HepG2 (cell line): Measurements from ENCODE around the gene ANGPTL2. TPM values are rescaled to one million over a fixed set of nuclear protein-coding genes. Genes with fewer than 3 reads are reported as not detected.

ENCODE experiments used
- ATAC-seq: fragments of 200-7000 bp; cut with Tn5 transposase; 3 replicates; pipeline ENCODE4 v1.9.1; 2020; ENCODE audit warnings: mild to moderate bottlenecking, moderate library complexity
- BruUV-seq: library from RNA; stranded (reverse); fragments of 400-500 nt; replicated peaks from 2 replicates; lab custom pipeline; 2021; lab: Mats Ljungman, UMichigan
- CTCF ChIA-PET: fragments of 300-600 bp; formaldehyde crosslinking; extraction: SDS; loops from one replicate; lab custom pipeline; 2021; ENCODE audit warnings: low total read pairs, inconsistent platforms, low intra/inter-chr PET ratio; lab: Yijun Ruan, JAX
- POLR2A ChIA-PET: fragments of 350-600 bp; sonication (Branson Sonifier 250); formaldehyde crosslinking; loops from one replicate; lab custom pipeline; 2020; ENCODE audit warnings: antibody characterized with exemption, inconsistent platforms; lab: Yijun Ruan, JAX
- DNase-seq: peaks from one replicate; pipeline ENCODE4 v3.0.0-alpha.2; 2015; ENCODE audit warnings: low spot score
- FAIRE-seq: peaks from 3 replicates; lab custom pipeline; 2011; peaks lifted over from hg19 to GRCh38; lab: Jason Lieb, UNC
- H2AFZ ChIP-seq: one replicate; pipeline ENCODE4 v1.6.1; 2011; ENCODE audit warnings: low read length, inconsistent platforms
- H3K27ac ChIP-seq: fragments of 300-600 bp; 3 replicates; pipeline ENCODE4 v1.8.0; 2011; ENCODE audit warnings: mixed run types, mild to moderate bottlenecking, mixed read lengths, low read length, inconsistent platforms; ENCODE audit not compliant: insufficient read depth; ENCODE audit errors: extremely low read length
- H3K27me3 ChIP-seq, 2 experiments: fragments of 200-600 bp in 1 of 2; 2 replicates in 1 of 2; 3 replicates in 1 of 2; pipeline versions ENCODE4 v1.6.0 to v1.8.0; 2011; ENCODE audit warnings: low read length in 2 of 2, mild to moderate bottlenecking in 2 of 2, moderate library complexity in 2 of 2, inconsistent platforms in 1 of 2; ENCODE audit not compliant: insufficient read depth in 2 of 2, control insufficient read depth in 1 of 2
- H3K36me3 ChIP-seq, 2 experiments: fragments of 200-600 bp in 1 of 2; replicated peaks in 1 of 2; 2 replicates in 1 of 2; 3 replicates in 1 of 2; pipeline versions ENCODE4 v1.5.1 to v1.8.0; 2011; ENCODE audit warnings: low read length in 2 of 2, inconsistent platforms in 1 of 2; ENCODE audit not compliant: insufficient read depth in 2 of 2, control insufficient read depth in 1 of 2
- H3K4me1 ChIP-seq: 2 replicates; pipeline ENCODE4 v1.5.1; 2012; ENCODE audit warnings: low read length, inconsistent platforms; ENCODE audit not compliant: insufficient read depth
- H3K4me2 ChIP-seq: 2 replicates; pipeline ENCODE4 v1.6.0; 2011; ENCODE audit warnings: low read depth, low read length, inconsistent platforms
- H3K4me3 ChIP-seq, 3 experiments: fragments of 200-600 bp in 1 of 3; sonication (generic), shearing (Covaris generic) in 1 of 3; replicated peaks in 1 of 3; 2 replicates each; pipeline ENCODE4 v1.5.1; 2011 to 2016; ENCODE audit warnings: low read length in 3 of 3, inconsistent platforms in 2 of 3, low read depth in 2 of 3, mild to moderate bottlenecking in 2 of 3, control low read depth in 1 of 3, mixed read lengths in 1 of 3; ENCODE audit not compliant: insufficient read depth in 1 of 3
- H3K79me2 ChIP-seq: one replicate; pipeline ENCODE4 v1.6.1; 2011; ENCODE audit warnings: low read length, inconsistent platforms; ENCODE audit not compliant: insufficient read depth
- H3K9ac ChIP-seq: 2 replicates; pipeline ENCODE4 v1.6.0; 2011; ENCODE audit warnings: mild to moderate bottlenecking, low read depth, low read length, inconsistent platforms; ENCODE audit not compliant: insufficient read depth
- H3K9me3 ChIP-seq: 2 replicates; pipeline ENCODE4 v1.5.1; 2012; ENCODE audit warnings: mild to moderate bottlenecking, low read length
- H4K20me1 ChIP-seq: 2 replicates; pipeline ENCODE4 v1.6.0; 2011; ENCODE audit warnings: inconsistent platforms, mild to moderate bottlenecking, low read length, moderate library complexity; ENCODE audit not compliant: insufficient read depth
- NFE2L2 ChIP-seq: fragments of 150-350 bp; IDR thresholded peaks from 2 replicates; pipeline ENCODE4 v1.6.1; 2014; ENCODE audit warnings: low read length
- ZNF333 ChIP-seq: sonication (generic); formaldehyde crosslinking; IDR thresholded peaks from 2 replicates; pipeline ENCODE4 v1.4.0; 2020; ENCODE audit warnings: mild to moderate bottlenecking, missing genetic modification reagents, borderline replicate concordance
- ZNF800 ChIP-seq: sonication (generic); formaldehyde crosslinking; IDR thresholded peaks from 2 replicates; pipeline ENCODE4 v1.4.0; 2020; ENCODE audit warnings: missing genetic modification reagents
- WGBS: methylation state at CpG from one replicate; pipeline ENCODE4 v1.1.6; 2017; ENCODE audit warnings: low lambda C conversion rate; 5-methylcytosine and 5-hydroxymethylcytosine counted together
- in situ Hi-C: cut with HindIII; loops from 2 replicates; pipeline ENCODE4 v1.10.0; 2017; ENCODE audit warnings: low pct_unique_long_range_greater_than_20kb; ENCODE audit not compliant: extremely low pct_ligation_motif_present
- intact Hi-C: fragments of 100-400 bp; cut with micrococcal nuclease; formaldehyde crosslinking; loops from one replicate; pipeline ENCODE4 v1.10.0; 2022; ENCODE audit not compliant: unreplicated experiment
- polyA plus RNA-seq, 8 experiments: library from polyadenylated mRNA; depleted of rRNA in 3 of 8; stranded (reverse) in 7 of 8; unstranded in 1 of 8; fragments of >200 nt; fragmentation: Illumina TruSeq in 4 of 8; extraction: Trizol in 4 of 8; gene quantifications; 2 replicates each; pipeline versions ENCODE4 v1.2.1 to v1.2.3, GENCODE V29; 2011 to 2016; ENCODE audit warnings: low read depth in 4 of 8, missing spikeins in 1 of 8, mixed read lengths in 1 of 8; ENCODE audit not compliant: insufficient read depth in 1 of 8
- total RNA-seq, 5 experiments: library from RNA; depleted of rRNA; stranded (reverse); fragments of >200 nt; fragmentation: Illumina TruSeq; extraction: Trizol; gene quantifications; 2 replicates each; pipeline ENCODE4 v1.2.3, GENCODE V29; 2016; ENCODE audit warnings: low read depth in 1 of 5
- TF ChIP-seq, protein P1 (sequence below): sonication (generic); formaldehyde crosslinking; IDR thresholded peaks from 2 replicates; pipeline ENCODE4 v1.4.0; 2020; ENCODE audit warnings: missing genetic modification reagents, mild to moderate bottlenecking, borderline replicate concordance

Gene ANGPTL2
- total and polyA plus RNA-seq, 2 of the 13 experiments (the other 11 are each of a cell fraction or from before 2014, with no cell fraction given): 0.91 to 21.0 TPM

GRCh38 chr9:127056446-127056845 is 66.0 kb downstream of the ANGPTL2 start:
- no peaks in the 10 kb centered on the region for H3K36me3 ChIP-seq
- H3K9ac ChIP-seq: no peak overlapping the region
- no peaks in the 10 kb centered on the region for H4K20me1 ChIP-seq
- BruUV-seq: no TSS peak
- intact Hi-C loops: no loop called here
- no peak overlapping the region for H3K4me3 ChIP-seq
- peaks cover 10% of the 10 kb centered on the region for H3K4me1 ChIP-seq
- 69% methylated on average over 3 of the region's 3 CpGs for WGBS
- no peak overlapping the region for H3K27ac ChIP-seq
- FAIRE-seq: no peak
- H3K27me3 ChIP-seq: no peaks in the 10 kb centered on the region
- CTCF ChIA-PET: no interaction called here
- no peak for DNase-seq
- no peak overlapping the region for H2AFZ ChIP-seq
- TF ChIP-seq ZNF800 (no peak), ZNF333 (CRISPR knock-in tag) (no peak), NFE2L2 (no peak)
- TF ChIP-seq, protein P1, sequence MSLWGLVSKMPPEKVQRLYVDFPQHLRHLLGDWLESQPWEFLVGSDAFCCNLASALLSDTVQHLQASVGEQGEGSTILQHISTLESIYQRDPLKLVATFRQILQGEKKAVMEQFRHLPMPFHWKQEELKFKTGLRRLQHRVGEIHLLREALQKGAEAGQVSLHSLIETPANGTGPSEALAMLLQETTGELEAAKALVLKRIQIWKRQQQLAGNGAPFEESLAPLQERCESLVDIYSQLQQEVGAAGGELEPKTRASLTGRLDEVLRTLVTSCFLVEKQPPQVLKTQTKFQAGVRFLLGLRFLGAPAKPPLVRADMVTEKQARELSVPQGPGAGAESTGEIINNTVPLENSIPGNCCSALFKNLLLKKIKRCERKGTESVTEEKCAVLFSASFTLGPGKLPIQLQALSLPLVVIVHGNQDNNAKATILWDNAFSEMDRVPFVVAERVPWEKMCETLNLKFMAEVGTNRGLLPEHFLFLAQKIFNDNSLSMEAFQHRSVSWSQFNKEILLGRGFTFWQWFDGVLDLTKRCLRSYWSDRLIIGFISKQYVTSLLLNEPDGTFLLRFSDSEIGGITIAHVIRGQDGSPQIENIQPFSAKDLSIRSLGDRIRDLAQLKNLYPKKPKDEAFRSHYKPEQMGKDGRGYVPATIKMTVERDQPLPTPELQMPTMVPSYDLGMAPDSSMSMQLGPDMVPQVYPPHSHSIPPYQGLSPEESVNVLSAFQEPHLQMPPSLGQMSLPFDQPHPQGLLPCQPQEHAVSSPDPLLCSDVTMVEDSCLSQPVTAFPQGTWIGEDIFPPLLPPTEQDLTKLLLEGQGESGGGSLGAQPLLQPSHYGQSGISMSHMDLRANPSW: no peak
- TF ChIP-seq, all 625 proteins: peak for 0
- no peaks in the 10 kb centered on the region for H3K9me3 ChIP-seq
- POLR2A ChIA-PET: no interaction called here
- no peak overlapping the region for H3K4me2 ChIP-seq
- no peaks in the 10 kb centered on the region for H3K79me2 ChIP-seq
- in situ Hi-C loops: no loop called here
- no peak for ATAC-seq
